NCI-H1092 treated with DMSO at 0.1 percent for 48 hours (cell line): ENCODE data around the gene GAK.
"Not testable (repeated sequence)": the region's sequence is repeated elsewhere in the genome, so short reads cannot be mapped to it uniquely, and the experiment has no call there.

Source experiments
- DNase-seq: peaks from one replicate; lab custom pipeline; 2025; lab: John Stamatoyannopoulos, UW

Gene GAK

DNA sequence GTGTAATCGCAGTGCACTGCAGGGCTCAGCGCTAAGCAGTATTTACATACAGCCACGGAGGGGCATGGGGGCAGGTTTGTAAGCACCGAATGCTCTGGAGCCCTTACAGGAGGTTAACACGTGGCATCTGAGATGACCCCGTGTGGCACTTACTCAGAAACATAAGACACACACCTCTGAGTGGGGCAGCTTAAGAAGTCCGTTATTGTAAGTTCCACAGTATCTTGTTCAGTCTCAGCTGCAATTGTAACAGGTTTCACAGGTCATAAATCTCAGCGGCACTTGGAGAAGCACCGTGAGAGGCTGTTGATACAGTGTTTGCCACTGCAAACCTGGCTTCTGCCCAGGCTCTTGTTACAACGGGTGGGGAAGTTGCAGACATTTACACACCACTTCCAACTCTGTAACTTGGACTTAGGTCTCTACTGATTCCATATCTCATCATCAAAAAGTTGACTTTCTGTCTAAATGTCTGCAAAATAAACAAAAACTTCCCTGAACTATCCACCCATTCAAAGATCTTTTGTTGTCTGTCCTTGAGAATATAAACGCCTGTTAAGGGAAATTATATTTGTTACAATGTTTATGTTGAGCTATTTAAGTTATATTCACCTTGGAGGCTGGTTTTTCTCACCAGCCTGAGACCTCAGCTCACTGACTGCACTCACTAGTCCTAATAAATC, 116.5 kb downstream of the GAK start:
- peak; percentile 55 for DNase-seq

DNA sequence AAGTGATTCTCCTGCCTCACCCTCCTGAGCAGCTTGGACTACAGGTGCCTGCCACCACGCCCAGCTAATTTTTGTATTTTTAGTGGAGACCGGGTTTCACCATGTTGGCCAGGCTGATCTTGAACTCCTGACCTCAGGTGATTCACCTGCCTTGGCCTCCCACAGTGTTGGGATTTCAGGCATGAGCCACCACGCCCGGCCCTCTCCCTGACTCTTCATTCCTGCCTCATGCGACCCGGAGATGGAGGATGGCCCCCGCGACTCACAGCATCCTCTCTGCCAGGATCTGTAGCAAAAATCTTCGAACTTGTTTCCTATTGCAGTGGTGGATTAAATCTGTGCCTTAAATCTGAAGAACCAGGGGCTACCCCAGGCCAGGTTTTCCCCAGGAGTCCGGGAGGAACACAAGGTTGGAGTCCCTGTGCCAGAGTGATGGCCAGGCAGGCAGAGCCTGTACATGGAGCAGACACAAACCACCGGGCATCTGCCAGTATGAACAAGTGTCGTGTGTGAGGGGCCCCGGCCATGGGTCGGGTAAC, 117.7 kb downstream of the GAK start:
- no peak for DNase-seq

DNA sequence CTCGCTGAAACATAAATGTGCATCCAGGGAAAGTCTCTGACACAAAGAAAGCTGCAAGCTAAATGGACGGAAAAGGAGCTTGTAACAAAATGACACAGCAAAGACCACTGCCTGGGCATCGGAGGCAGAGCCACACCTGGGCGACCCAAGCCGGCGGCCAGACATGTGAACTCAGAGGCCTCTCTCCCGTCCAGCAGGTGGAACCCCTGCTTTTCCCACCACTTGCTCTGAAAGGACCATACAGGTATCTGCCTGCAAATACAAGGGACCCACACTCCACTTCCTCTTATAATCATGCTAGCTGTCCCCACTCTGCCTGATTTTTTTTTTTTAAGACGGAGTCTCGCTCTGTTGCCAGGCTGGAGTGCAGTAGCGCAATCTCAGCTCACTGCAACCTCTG, 118.2 kb downstream of the GAK start:
- no peak for DNase-seq

DNA sequence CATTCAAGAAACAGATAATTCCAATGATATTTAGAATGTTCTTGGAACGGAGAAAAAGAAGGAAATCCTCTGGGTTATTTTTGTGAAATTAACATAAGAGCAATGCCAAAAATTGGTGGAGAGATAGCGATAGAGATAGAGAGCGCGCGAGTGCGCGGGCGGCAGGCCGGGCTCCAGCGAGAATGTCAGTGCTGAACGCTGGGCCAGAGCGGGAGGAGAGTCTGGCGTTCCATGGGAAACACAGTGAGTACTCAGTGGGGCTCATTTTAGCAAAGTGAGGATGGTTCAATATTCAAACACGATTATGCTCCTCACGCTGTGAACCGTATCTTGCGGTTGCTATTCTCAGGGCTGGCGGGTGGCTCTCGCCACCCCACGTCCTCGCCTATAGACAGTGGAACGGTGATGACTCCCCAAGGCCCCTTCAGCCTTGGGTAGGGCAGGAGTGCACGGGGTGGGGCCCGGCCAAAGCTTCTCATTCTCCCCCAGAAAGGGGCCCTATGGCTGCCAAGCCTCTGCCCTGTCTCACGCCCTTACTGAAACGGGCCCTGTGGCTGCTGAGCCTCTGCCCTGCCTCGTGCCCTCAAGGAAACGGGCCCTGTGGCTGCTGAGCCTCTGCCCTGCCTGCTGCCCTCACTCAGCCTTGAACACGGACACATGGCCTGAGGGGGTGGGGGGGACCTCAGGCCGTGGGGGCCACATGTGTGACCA, 123.1 kb downstream of the GAK start:
- DNase-seq = no peak

DNA sequence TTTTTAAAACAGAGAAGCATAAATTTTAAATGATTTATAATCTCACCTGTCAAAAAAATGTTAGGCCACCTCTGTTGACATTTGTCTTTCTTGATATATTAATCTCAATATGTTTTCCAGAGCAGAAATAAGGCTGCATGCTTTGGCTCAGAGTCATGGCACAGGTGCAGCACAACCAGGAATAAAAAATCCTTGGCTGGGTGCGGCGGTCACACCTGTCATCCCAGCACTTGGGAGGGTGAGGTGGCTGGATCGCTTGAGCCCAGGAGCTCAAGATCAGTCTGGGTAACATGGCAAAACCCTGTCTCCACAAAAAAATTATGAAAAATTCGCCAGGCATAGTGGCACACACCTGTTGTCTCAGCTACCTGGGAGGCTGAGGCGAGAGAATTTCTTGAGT, 124.3 kb downstream of the GAK start:
- DNase-seq = no peak

DNA sequence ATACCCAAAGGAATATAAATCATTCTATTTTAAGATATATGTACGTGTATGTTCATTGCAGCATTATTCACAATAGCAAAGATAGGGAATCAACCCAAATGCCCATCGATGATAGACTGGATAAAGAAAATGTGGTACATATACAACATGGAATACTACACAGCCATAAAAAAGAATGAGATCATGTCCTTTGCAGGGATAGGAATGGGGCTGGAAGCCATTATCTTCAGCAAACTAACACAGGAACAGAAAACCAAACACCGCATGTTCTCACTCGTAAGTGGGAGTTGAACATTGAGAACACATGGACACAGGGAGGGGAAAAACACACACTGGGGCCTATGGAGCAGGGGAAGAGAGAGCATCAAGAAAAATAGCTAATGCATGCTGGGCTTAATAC, 125.1 kb downstream of the GAK start:
- not testable (repeated sequence) for DNase-seq

DNA sequence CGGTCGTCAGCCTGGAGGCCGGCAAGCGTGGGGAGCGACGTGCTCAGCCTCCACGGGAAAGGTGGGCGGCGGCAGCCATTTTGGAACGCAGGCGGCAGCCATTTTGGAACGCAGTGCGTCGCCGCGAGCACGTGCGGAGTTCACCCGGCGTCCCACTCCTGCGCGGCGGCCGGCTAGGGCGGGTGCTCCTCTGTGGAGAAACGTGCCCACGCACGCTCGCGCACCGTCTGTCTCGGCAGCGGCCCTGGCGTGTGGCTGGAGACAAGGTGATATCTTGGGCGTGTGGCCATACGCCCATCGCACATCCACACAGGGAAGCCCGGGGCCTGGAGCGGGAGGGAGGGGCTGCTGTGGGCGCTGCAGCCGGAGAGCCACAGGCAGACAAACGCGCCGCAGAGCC, 127.3 kb downstream of the GAK start:
- DNase-seq = no peak

DNA sequence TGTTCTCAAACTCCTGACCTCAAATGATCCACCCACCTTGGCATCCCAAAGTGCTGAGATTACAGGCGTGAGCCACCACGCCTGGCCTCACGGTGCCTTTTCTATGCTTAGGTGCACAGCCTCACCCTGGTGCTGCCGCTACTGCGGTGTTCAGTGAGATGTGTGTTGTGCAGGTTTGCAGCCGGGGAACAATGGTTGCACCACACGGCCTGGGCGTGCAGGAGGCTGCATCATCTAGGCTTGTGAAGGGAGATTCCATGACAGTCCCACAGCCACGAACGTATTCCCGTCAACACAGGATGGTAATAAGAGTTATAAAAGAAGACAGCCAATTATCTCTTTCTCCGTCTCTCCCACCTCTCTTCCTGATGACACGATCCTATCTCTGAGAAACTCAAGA, 128.2 kb downstream of the GAK start:
- no peak for DNase-seq

DNA sequence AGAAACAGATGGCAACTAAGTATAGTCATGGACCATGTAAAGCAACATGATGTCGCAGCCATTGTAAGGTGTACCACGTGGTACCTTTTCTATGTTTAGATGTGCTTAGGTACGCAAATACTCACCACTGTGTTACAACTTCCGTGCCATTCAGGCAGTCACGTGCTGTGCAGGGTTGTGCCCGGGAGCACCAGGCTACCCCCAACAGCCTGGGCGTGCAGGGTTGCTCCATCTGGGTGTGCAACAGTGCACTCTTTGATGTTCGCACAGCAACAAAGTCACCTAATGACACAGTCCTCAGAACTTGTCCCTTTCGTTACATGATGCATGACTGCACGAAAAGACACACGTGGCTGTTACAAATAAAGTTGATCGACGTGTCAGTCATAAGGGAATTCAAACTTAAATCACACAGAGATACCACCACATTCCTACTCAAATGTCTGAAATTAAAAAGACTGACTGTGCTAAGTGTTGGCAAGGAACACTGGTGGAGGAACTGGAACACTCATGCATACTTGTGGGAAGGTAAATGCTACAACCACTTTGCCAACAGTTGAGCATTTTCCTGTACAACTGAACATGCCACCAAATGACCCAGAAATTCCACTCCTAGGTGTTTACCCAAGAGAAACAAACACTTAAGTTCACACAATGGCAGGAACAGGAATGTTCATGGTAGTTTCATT, 130.5 kb downstream of the GAK start:
- DNase-seq = no peak
